HK-2 (cell line): ENCODE results near the gene ANKRD66.
"Not testable (repeated sequence)": the region's sequence is repeated elsewhere in the genome, so short reads cannot be mapped to it uniquely, and the experiment has no call there.

Experiments used
- DNase-seq: peaks from one replicate; pipeline ENCODE4 v3.0.0-alpha.2; 2018; ENCODE audit not compliant: unreplicated experiment

The ANKRD66 gene

DNA sequence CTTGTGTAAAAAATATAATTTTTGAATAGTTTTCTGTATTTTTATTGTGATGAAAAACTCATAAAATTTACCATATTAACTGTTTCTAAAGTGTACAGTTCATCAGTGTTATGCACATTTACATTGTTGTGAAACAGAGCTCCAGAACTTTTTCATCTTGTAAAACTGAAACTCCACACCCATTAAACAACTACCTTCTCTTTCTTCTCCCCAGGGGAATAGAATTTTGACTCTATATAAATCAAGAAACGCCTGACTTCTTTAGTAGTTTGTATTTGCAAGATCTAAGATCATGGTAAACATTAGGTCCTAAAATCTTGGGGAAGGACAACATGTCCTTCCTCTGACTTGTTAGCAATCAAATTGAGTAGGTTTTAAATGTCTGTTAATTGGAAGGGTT lies 9.1 kb downstream of the ANKRD66 start:
- DNase-seq, result no peak

DNA sequence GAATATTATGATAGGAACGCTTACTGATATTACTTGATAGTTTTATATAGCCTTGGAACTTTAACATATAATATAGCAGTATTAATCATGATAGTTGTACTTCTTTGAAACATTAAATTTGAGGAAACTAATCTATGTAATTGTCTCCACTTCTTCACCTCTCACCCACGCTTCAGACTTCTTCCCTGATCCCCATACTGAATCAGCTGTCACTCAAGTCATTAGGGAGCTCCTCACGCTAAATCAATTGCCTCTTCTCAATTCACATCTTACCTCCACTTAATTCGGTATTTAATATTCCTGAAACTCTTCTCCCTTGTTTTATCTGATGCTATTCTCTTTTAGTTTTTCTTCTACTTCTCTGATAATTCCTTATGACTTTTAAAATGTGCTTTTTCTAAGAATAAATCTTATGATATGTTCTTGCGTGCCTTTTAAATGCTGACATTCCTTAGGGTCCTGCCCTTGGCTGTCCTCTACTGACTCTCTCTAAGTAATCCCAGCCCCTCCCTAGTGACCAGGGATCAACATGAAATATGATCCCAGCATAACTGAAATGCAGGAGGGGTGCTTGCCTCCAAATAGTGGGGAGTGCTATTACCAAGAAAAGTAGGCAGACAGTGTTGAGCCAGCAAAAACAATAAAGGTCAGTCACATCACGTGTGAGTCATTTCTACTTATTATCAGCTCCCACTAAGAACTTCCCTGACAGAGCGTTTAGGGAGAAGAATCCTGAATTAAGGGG lies 9.9 kb downstream of the ANKRD66 start:
- no peak for DNase-seq

DNA sequence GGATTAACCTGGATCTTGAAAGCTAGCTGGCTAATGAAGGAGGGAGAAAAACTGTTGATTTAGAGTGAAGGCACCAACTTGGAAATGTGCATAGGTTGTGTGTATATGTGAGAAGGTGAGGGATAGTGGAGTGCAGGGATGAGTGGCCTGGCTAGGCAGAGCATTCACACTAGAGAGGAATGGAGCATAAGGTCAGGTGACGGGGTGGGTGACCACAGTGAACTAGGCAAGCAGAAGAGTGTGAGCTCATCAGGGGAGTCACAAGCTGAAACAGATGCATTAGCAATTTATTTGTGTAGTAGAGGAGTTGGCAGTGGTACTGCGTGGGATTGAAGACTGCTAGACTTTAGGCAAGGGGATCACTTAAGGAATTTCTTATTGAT lies 10.5 kb downstream of the ANKRD66 start:
- DNase-seq, result no peak

DNA sequence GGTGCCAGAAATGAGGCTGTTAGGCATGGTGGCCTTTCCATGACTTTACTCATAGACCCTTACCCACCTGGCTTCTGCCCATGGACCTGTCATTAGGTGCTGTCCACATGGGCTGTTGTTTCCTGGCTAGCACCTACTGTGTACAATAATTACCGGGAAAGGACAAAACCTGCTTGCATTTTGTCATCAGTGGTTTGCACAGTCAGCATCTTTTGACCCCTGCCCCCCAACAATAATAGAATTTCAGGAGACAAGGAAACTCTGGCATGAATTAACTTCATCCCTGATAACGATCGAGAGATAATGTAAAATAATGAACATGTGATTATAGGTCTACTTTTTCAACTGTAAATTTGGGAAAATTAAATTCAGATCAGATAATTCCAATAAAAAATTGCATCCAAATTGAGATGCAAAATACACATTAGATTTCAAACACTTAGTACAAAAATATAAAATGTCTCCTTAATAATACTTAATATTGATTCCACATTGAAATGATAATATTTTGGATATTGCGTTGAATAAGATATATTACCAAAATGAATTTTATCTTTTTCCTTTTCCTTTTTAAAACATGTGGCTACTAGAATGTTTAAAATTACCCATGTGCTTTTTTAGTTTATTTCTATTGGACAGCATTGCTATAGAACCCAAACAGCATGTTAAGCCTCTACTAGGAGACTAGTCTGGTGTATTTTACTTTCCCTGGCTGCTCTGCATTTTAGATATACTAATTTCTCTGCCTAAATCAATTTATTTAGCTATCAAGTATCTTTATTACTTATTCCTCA lies 12.4 kb downstream of the ANKRD66 start:
- DNase-seq, result no peak

DNA sequence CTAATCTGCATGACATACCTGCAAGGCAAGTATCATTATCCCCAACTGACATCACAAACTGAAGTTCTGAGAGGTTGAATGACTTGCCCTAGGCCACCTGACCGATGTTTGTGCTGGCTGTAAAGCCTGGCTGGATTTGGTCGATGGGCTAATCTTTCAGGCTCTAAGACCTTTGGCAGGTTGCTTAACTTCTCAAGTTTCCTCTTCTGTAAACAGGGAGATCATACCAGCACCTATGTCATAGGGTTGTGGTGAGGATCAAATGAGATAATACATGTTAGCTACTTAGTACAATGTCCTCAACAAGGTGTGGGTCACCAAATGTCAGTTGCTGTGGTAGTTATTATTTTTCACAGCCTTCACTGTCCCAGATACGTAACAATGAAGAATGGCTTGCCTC lies 14.2 kb downstream of the ANKRD66 start:
- no peak for DNase-seq

DNA sequence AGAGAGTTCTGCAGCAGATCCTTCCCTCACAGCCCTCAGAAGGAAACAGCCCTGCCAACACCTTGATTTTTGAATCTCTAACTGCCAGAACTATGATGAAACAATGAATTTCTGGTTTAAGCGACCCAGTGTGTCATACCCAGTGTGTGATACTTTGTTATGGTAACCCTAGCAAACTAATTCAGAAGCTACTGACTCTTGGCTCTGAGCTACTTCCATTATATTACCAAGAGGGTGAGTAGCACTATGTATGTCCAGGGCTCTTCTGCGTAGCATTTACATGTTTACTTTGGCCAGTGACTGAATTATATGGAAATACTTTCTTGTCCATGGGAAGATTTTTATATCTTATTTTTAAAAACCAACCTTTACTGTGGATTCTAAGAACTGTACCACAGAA lies 16.7 kb downstream of the ANKRD66 start:
- no peak for DNase-seq

DNA sequence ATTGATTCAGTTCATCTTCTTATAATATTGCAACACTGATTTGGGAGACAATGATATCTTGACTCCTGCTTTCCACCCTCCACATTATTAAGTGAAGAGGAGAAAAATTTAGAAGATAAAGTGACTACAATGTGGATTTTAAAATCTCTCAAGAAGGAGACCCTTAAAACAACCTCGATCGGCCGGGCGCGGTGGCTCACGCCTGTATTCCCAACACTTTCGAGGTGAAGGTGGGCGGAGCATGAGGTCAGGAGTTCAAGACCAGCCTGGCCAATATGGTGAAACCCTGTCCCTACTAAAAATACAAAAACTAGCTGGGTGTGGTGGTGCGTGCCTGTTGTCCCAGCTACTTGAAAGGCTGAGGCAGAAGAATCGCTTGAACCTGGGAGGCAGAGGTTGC lies 17.5 kb downstream of the ANKRD66 start:
- not testable (repeated sequence) for DNase-seq

DNA sequence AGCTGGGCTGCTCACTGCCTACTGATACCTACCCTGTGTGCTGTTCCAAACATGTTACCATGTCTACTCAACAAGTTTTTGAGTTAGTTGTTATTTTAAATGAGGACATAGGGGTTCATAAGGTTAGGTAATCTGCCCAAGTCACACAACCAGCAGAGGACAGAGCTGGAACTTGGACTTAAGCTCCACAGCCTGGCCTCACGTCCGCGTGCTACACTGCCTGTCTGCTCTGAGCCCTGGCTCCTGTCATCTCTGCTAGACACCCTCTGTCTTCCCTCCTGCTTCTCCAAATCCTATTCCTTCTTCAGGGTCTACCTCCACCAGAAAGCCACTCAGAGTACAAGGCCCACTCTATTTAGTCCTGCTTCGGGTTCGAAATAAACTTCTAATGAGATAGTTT lies 18.2 kb downstream of the ANKRD66 start:
- DNase-seq, result no peak

DNA sequence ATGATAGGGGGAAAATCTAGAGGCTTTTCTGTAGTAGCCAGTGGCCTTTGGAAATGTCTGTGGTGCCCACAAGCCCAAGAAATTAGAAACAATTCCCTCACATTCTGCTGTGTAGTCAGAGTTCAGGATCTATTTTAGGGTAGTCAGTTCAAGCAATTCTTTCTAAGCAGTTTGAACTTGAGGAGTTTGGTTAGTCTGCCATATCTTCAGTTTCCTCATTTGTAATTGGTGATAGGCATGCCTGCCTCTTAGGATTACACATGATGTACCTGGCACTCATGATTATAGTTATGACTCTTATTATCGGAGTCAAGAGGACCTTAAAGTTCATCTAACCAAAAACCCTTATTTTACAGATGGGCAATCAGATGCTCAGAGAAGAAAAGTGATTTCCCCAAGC lies 25.3 kb downstream of the ANKRD66 start:
- no peak for DNase-seq

DNA sequence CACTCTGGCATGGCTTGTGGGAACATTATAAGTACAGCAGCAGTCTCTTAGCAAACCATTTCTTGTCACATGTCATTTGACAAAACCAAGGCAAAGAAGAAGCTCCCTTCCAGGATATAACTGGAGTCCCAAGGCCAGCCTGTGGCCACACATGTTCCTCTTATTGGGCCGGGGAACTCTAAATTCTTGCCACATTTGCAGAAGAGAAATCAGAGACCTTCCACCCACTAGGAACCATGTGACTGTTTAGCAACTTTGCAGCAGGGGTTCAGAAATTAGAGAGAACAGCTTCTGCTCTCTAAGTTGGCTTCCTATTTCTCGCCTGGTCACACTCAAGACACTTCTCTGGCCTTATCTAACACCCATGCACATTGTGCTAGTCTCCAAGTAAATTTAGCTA lies 26.0 kb downstream of the ANKRD66 start:
- no peak for DNase-seq

DNA sequence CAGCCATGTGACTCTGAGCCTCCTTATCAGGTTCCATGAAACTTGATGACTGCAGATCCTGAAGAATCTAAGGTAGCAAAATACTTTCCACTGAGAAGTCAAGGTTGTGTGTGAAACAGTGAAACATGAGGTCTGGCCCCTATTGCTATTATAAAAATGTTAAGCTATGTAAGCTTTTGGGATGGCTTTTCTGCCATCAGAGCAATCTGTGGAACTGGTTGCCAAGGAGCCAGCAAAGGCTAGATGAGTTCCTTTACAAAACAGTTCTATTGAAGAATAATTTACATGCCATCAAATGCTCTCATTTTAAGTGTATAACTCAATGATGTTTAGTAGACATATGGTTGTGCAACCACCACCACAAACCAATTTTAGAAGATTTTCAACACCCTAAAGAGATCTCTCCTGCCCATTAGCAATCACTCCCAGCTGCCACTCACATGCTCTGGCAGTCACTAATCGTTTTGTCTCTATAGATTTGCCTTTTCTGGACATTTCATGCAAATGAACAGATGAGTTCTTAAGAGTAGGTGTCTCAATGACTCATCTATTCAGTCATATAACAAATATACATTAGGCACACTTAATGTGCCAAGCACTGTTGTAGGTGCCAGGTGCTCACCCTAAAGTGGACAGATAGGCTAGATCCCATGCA lies 26.6 kb downstream of the ANKRD66 start:
- DNase-seq, result no peak

DNA sequence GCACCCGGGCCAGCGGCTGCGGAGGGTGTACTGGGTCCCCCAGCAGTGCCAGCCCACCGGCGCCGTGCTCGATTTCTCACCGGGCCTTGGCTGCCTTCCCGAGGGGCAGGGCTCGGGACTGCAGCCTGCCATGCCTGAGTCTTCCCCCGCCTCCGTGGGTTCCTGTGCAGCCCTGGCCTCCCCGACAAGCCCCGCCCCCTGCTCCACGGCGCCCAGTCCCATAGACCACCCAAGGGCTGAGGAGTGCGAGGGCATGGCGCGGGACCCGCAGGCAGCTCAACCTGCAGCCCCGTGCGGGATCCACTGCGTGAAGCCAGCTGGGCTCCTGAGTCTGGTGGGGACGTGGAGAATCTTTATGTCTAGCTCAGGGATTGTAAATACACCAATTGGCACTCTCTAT lies 28.0 kb downstream of the ANKRD66 start:
- not testable (repeated sequence) for DNase-seq

DNA sequence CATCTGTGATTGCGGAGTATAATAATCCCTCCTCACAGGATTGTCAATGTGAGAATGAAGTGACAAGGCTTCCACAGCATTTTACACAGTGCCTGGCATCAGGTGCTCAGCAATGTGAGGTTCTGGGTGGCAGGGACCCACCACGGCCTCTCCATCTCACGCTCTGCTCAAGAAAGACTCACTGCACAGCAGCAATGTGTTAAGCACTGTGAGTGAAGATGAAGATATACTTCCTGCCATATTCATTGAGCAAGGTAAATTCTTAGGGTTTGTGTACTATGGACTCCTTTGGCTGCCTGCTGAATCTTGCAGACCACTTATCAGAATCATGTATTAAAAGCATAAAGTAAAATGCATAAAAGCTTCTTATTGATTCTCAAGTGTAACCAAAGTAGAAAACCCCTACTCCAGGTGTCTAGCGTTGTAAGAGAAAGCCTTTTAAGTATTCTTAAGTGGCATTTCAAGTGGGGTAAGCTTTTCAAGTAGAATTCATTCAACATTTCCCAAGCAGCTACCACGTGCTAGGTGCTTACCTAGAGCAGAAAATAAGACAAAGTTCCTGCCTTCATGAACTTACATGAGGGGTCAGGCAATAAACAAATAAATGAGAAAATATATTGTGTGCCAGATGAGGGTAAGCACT lies 29.5 kb downstream of the ANKRD66 start:
- no peak for DNase-seq

DNA sequence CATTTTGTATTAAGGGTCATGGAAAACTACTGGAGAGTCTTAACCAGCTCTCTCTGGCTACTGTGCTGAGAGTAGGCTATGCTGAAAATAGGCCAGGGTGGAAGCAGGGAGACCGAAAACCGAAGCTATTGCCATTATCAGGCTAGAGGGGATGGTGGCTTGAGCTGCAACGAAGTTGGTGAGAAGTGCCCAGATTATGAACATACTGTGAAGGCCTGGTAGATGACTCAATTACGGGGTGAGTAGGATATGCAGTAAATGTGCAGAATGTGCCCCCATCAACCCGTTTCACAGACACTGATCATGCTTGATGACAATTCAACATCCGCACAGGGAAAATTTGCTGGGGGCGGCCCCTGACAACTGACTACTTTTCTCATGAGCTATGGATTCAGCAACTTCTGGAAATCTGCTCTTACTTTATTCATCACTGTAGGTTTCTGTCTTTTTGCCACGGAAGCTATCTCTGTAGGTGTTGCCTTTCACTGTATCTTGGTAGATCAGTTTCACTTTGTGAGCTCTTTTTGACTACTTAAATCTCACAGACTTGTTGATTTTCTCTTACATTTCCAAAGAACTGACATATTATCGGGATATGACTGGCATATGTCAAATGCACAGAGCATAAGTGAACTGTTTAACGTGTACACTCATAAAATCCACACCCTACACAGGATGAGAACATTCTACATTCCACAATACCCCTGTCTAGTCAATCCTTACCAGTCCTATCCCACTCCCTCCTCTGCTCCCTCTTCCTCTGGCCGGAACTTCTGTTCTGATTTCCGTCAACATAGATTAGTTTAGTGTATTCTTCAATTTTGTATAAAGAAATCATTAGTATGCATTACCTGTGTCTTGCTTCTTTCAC lies 31.0 kb downstream of the ANKRD66 start:
- no peak for DNase-seq

DNA sequence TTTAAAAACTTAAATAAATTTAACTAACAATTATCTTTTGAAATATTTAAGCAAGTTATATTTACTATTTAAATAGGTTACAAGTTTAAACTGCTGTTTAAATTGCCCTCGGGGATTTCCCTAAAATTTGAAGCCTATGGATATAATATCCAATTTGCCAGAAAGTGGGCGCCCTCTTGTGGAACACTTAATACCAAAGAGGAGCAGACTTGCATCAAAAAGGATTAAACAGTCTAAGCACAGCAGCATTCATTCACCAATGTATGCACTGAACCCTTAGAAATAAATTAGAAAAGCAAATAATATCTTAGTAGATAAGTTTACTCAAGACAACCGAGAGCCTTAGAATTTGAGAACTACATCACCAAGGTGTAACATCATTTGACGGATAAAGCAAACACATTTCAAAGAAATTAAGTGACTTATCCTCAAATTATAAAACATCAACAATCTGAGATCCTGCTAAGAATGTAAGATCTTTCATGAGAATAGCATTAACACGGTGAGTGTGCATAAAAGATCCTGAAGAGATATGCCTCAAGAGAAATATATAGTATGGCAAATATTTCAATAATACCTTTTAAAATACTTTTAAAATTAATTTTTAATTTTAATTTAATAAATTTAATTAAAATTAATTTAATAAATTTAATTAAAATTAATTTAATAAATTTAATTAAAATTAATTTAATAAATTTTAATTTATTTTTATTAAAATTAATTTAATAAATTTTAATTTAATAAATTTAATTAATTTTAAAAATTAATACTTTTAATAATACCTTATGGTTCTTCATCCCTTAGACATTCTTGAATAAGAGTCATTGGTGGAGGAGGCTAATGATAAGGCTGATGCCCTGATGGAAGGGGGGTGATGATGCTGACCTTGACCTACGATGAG lies 35.0 kb downstream of the ANKRD66 start:
- peak; percentile 5 for DNase-seq

DNA sequence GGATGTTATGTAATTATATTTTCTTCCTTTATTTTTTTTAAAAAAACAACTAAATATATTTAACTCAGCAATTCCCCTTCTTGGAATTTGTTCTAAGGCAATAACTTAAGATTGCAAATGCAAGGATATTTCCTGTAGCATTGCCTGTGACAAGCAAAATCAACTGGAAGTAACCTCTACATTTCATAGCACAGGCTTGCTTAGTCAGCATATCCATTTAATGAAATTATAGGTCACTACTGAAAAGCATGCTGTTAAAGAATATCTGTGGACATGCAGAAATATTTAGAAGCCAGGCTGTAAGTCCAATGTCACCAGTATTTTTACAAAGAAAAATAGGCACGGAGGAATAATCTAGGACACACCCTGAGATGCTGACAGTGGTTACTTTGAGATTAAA lies 37.8 kb downstream of the ANKRD66 start:
- no peak for DNase-seq

DNA sequence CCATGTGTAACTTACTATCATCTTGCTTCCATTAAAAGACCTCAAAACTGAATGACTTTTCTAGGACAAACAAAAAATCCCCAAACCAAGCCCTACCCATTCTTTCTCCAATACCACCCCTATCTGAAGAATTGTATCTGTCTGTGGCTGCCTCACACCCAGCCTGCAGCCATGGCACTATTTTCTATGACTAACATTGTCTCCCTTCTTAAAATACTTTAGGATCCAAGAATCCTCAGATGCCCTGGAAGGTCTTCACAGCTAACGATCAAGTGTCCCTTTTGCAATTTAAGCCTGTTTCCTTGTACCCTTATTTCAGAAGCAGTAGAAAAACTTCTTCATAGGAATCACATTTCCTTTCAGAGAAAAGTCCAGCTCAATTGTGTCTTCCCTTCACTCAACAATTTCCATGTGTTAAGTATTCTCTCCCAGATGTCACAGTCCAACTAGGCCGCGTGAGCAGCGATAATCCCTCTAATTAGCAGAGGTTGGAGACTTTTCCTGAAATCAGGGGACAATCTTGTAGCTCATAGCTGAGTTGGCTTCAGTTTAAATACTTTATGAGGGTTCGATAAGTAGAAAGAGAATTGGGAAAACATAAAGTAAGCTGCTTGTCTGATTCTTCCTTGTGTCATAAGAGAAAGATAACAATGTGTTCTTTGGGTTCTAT lies 41.3 kb downstream of the ANKRD66 start:
- no peak for DNase-seq

DNA sequence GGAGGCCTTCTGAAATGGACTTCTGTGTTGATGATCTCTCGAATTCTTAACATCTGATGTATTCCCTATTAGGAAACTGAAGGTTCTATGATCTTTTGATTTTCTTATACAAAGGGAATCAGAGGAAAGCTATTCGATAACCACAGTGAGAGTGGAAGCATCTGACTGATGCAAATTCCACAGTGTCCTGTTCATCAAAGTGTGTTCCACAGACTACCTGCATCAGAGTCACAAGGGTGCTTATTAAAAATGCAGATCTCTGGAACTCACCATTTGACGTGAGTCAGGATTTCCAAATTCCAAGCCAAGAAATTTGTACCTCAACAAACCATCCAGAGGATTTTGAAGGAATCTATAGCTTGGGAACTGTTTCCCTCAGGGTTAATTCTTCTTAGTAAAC lies 42.1 kb downstream of the ANKRD66 start:
- DNase-seq, result no peak

DNA sequence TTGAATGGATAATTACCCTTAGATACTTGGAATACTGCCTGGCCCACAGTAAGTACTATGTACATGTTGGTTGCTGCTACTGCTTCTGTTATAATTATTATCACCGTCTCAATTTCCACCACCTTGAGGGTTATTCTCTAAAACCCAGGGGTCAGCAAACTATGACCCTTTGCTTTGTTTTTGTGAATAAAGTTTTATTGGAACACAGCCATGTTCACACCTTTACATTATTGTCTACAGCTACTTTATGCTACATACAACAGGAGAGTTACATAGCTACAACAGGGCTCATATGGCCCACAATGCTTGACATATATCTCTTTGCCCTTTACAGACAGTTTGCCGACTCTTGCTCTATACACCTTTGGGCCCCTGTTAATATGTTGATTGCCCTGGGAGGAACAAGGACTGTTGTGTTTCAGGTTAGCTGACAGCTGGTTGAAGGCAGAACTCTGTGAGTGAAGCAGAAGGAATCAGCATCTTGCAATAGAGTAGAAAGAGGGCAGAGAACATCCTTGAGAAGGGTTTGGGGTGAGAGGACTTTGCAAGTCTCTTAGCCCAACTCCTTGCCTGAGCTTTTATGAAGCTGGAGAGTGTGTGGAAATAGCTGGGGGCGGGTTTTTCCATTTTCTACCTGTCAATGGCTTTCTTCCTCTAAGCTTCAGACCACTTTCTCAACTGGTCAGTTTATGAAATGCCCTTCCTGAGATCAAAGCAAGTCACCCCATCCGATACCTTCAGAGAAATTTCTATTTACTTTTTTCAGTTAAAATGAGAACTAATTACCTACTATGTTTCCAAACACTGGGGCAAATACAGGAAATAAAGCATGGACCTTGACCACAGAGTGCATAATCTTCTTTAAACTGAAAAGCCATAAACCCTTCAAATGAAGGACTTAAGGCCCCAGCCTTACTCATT lies 43.0 kb downstream of the ANKRD66 start:
- no peak for DNase-seq
